GM21381 (cell line): Measurements from ENCODE around the gene AKAP13.
"Not testable (repeated sequence)": the region's sequence is repeated elsewhere in the genome, so short reads cannot be mapped to it uniquely, and the experiment has no call there.

ENCODE experiments used
- ATAC-seq: cut with Tn5 transposase; IDR thresholded peaks from one replicate; pipeline ENCODE4 v1.9.1; 2021; ENCODE audit warnings: mild to moderate bottlenecking, moderate library complexity; ENCODE audit not compliant: unreplicated experiment

The AKAP13 gene

DNA sequence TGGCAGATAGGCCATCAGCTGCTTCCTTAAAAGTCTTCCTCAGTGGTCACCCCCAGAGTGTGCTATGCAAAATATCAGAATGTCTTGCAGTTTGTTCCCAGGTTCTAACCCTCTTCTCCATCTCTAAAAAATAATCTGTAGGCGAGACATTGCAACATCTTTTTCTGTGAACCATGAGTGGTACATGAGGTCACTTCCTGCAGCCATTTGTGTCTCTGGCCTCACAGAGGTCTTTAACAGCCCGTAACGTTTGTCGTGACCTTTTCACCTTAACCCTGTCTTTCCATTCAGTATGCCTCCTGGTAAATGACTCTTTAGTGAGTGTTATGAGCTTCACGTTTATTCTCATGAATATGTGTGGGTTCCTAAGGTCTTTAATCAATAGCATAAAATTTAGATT is 269.0 kb downstream of the AKAP13 start:
- no peak for ATAC-seq

DNA sequence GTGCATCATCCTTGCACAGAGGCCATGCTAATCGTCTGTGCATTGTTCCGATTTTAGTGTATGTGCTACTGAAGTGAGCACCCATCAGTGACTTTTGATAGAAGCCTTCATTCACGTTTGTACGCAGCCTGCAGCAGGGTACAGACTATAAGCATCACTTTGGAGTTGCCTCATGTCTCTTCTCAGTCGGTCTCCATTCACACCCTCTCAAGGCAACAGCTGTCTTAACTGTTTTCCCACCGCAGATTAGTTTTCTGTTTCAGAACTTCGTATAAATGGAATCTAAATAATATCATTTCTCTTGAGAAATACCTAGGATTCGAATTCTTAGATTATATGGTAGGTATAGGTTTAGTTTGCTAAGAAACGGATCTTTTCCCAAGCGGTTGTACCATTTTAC is 271.1 kb downstream of the AKAP13 start:
- no peak for ATAC-seq

DNA sequence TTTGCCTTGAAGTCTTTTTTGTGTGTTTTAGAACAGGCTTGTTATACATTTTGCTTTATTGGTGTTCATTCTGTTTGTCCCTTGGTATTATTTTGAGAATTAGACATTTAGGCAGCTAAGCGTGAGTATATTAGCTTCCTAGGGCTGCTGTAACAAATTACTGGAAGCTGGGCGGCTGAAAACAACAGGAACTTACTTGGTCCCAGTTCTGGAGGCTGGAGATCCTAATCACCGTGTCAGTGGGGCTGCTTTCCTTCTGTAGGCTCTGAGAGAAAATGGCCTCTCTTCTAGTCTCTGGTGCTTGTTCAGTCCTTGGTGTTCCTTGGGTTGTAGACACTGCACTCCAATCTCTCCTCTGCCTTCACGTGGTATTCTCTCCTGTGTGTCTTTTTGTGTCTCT is 272.1 kb downstream of the AKAP13 start:
- ATAC-seq = no peak

GRCh38 chr15:85657132-85657531 is 276.7 kb downstream of the AKAP13 start:
- ATAC-seq = no peak

- no peak for ATAC-seq
Measured at GRCh38 chr15:85658816-85659215, 278.4 kb downstream of the AKAP13 start.

- ATAC-seq = no peak
Measured at GRCh38 chr15:85661859-85662258, 281.5 kb downstream of the AKAP13 start.

GRCh38 chr15:85665677-85666076 is 285.3 kb downstream of the AKAP13 start:
- not testable (repeated sequence) for ATAC-seq

DNA sequence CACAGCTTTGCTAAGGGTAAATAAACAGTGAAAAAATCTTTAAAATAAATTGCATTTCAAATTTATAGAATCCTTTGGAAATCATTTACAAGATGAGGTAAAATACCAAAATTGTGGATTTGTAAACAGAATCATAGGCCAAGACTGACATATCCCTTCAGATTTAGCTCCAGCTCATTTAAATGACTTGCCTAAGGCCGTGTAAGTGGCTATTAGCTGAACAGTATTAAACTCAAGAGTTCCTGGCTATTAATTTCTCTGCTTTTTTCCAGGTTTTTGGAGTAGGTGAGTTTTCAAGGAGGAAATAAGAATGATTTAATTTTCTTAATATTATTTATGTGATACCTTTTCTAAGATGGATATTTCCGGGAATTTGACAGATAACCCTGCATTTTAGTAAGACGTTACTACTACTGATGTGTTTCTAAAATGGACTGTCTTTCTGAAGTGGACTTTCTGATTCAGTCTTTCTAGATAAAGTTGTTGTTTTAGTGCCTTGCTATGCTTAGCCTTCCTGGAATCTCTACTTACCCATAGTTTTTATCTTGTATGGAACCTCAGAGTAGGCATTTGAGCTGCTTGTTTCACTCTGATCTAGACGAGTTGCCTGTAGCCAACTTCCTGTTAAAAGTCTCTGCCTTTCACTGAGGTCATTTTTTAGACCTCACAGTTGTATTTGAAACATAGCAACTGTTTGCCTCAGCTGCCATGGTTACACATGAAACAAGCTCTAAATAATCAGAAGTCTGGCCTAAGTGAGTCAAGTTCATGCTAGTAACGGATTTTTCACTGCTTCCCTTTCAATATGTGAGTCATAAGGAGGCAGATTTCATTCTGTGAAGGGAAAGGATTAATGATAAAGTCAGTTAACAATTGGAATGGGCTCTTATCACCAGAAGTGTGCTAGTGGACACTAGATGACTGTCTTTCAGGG is 287.4 kb downstream of the AKAP13 start:
- peak; percentile 88 for ATAC-seq

DNA sequence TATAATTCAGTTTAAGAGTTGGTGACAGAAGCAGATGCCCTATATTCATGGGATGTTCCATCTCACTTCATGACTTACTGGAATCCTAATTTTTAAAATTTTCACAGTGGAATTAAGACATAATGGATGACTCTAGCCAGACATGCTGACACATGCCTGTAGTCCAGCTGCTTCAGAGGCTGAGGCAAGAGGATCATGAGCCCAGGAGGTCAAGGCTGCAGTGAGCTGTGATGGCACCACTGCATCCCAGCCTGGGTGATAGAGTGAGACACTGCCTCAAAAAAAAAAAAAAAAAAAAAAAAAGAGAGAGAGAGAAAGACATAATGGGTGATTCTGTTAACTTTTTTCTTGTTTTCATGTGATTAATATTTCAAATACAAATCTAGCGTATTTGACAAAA is 290.8 kb downstream of the AKAP13 start:
- ATAC-seq = no peak

DNA sequence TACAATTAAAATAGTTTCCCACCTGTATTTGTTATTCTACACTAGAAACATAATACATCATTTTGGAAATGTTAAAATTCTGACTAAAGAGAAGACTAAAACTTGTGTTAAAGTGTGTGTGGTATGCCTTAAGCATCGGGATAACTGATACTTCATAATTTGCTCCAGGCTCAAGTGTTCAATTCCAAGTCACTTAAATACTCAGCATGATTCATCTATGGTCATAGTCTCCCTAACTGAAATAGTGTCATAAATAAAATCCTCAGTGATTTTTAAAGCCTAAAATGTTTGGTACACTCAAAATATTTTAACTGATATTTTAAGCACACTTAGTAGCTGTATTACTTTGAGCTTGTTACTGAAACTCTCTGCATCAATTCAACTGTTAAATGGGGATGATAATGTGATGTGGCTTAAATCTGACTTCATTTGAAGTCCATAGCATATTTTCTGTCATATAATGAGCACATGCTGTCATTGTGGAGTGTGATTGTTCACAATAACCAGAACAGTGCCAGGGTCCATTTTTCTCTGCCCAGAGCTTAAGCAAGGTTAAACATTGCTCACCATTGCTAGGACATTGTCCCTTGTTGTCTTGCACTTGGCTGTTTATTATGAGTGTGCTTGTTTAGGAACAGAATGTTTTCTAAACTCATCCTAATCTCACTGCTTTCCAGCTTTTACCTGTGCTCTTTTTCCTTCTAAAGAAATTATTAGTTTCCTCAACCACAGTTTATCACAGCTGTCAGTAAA is 292.1 kb downstream of the AKAP13 start:
- ATAC-seq = no peak

- ATAC-seq = no peak
Measured at GRCh38 chr15:85673326-85673725, 292.9 kb downstream of the AKAP13 start.

- no peak for ATAC-seq
Measured at GRCh38 chr15:85676342-85677098, 296.1 kb downstream of the AKAP13 start.

GRCh38 chr15:85679231-85679630 is 298.8 kb downstream of the AKAP13 start:
- no peak for ATAC-seq

GRCh38 chr15:85681386-85681785 is 301.0 kb downstream of the AKAP13 start:
- no peak for ATAC-seq

DNA sequence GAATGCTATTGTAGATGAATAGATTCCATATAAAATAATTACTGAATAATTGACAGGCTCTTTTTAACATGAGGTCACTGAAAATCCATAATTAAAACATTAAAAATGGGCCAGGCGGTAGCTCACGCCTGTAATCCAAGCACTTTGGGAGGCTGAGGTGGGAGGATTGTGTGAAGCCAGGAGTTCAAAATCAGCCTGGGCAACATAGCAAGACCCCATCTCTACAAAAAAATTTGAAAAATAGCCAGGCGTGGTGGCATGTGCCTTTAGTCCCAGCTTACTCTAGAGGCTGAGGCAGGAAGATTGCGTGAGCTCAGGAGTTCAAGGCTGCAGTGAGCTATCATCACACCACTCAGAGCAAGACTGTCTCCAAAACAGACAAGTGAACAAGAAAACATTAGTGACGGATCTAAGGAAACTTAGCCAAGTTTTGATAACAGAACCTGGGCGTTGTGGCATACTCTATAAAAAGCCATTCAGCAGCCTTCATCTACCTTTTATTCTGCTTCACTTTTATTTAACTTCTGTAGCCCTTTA is 303.8 kb downstream of the AKAP13 start:
- ATAC-seq = no peak

DNA sequence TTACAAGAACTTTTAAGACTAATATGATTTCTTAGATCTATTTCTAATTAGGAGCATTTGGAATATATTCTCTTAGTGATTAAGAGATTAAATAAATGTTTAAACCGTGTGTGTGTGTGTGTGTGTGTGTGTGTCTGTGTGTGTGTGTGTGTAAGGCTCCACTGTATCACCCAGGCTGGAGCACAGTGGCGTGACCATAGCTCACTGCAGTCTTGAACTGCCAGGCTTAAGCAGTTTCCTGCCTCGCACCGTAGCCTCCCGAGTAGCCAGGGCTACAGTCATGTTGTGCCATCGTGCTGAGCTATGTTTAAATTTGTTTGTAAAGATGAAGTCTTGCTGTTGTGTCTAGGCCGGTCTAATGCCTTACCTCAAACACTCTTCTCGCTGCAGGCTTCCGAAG is 305.0 kb downstream of the AKAP13 start:
- no peak for ATAC-seq

DNA sequence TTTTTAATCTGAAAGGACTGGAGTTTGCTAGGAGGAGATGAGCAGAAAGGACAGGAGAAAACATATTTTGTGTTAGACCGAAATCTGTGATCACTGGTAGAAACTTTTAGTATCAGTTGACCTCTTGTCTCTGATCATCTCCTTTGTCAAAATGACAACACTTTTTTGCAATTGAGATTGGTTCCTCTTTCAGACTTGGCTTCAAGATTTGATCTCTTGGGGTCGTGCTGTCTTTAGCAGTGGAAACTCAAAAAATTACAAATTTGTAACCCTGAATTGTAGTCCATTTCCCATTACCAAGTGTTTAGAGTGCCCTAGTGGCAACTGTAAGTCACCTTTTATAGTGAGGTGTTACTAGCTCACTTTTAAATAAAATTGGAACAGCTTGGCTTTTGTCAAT is 306.9 kb downstream of the AKAP13 start:
- no peak for ATAC-seq

- ATAC-seq = no peak
Measured at GRCh38 chr15:85688711-85689110, 308.3 kb downstream of the AKAP13 start.

DNA sequence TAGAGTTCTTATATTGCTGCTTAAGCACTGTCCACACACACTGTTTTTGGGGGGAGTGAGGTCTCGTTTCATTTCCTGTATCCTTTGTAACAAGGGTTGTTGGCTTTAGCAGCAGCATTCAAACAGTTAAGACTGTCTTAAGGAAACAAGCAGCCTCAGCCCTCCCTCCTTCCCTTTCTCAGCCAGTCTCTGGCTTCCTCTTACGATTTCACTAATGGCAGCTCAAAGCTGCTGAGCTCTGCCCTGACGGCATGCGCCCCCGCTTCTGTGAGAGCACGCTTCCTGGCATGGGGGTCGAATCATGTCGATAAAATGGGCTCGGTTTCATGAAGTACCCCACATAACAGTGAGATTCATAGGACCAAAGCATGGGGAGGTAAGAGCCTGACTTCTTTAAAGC is 309.3 kb downstream of the AKAP13 start:
- peak; percentile 33 for ATAC-seq

DNA sequence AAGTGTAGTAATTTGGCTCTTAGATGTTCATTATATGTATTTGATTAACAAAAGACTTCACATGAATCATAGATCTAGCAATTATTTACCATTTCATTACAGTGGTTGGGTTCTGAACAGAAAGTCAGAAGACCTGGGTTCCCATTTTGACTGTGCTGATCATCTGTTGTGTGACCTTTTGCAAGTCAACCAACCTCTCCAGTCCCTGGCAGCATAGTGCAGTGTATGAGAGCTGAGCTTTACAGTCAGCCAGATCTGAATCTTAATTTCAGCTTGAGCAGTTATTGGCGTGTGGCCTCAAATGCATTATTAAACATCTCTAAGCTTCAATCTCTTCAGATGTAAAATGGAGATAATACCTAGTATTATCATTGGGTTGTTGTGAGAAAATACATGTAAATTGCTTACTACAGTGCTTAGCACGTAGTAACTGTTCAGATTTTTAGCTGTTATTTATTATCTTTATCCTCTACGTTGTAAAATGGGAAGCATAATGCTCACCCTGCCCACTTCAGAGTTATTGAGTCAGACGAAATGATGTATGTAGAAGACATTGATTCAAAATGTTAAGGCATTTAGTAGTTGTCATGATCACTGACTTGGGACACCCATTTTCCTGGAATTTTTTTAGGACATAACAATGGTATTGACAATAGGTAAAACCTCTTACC is 310.3 kb downstream of the AKAP13 start:
- peak; percentile 42 for ATAC-seq
